MCF 10A (cell line): Measurements from ENCODE around the gene APBA2. TPM values are rescaled to one million over a fixed set of nuclear protein-coding genes. Genes with fewer than 3 reads are reported as not detected.

Experiments used
- BruUV-seq: library from RNA; stranded (reverse); fragments of 400-500 nt; replicated peaks from 2 replicates; lab custom pipeline; 2021; lab: Mats Ljungman, UMichigan
- CTCF ChIA-PET: fragments of 300-600 bp; sonication (Branson Sonifier 250); formaldehyde crosslinking; extraction: SDS; loops from one replicate; lab custom pipeline; 2021; ENCODE audit warnings: antibody characterized with exemption, inconsistent platforms; lab: Yijun Ruan, JAX
- POLR2A ChIA-PET: fragments of 300-600, 350-650 bp; sonication (Branson Sonifier 250); formaldehyde crosslinking; extraction: SDS; loops from one replicate; lab custom pipeline; 2020; ENCODE audit warnings: antibody characterized with exemption, inconsistent platforms; lab: Yijun Ruan, JAX
- DNase-seq: peaks from one replicate; pipeline ENCODE4 v3.0.0-alpha.2; 2018; ENCODE audit not compliant: unreplicated experiment
- H3K27ac Mint-ChIP-seq: one replicate; pipeline ENCODE4 v1.8.0; 2022; ENCODE audit warnings: mild to moderate bottlenecking, low read depth, mixed read lengths; ENCODE audit not compliant: unreplicated experiment
- H3K27me3 Mint-ChIP-seq: one replicate; pipeline ENCODE4 v1.8.0; 2022; ENCODE audit warnings: mixed read lengths; ENCODE audit not compliant: insufficient read depth, unreplicated experiment
- H3K36me3 Mint-ChIP-seq: one replicate; pipeline ENCODE4 v1.8.0; 2022; ENCODE audit warnings: mild to moderate bottlenecking, moderate library complexity, mixed read lengths; ENCODE audit not compliant: insufficient read depth, unreplicated experiment
- H3K4me1 Mint-ChIP-seq: one replicate; pipeline ENCODE4 v1.8.0; 2022; ENCODE audit warnings: mixed read lengths; ENCODE audit not compliant: insufficient read depth, unreplicated experiment
- H3K4me3 Mint-ChIP-seq: one replicate; pipeline ENCODE4 v1.8.0; 2022; ENCODE audit warnings: mild to moderate bottlenecking, moderate library complexity, mixed read lengths; ENCODE audit not compliant: unreplicated experiment
- H3K9me3 Mint-ChIP-seq: one replicate; pipeline ENCODE4 v1.8.0; 2022; ENCODE audit warnings: mixed read lengths; ENCODE audit not compliant: unreplicated experiment
- CTCF ChIP-seq: fragments of 200-600 bp; IDR thresholded peaks from one replicate; pipeline ENCODE4 v1.8.0; 2022; ENCODE audit warnings: antibody characterized with exemption, mild to moderate bottlenecking; ENCODE audit not compliant: unreplicated experiment
- intact Hi-C: fragments of 100-400 bp; cut with micrococcal nuclease; formaldehyde crosslinking; loops from 2 replicates; pipeline ENCODE4 v1.14.1; 2022
- total RNA-seq: library from RNA; stranded (reverse); gene quantifications from 2 replicates; pipeline ENCODE4 v1.2.3, GENCODE V29; 2022

Gene APBA2
- total RNA-seq, 1 experiment from 2014 or later, result not detected

- no peak for TF ChIP-seq CTCF
- Mint-ChIP-seq H3K36me3 (no peaks in the 10 kb centered on the region), H3K27me3 (peaks cover 30% of the 10 kb centered on the region), H3K9me3 (no peaks in the 10 kb centered on the region), H3K4me1 (no peaks in the 10 kb centered on the region), H3K4me3 (no peak overlapping the region), H3K27ac (no peak overlapping the region)
- DNase-seq, result no peak
- ChIA-PET CTCF (interaction anchor here (0.6 to 1.2 kb wide), 4 partner anchors 9 to 114 kb away, joined by 3 read pairs; no protein-coding TSS in a partner anchor), POLR2A (no interaction called here)
- no TSS peak for BruUV-seq
- intact Hi-C loops, result no loop called here
Measured at GRCh38 chr15:29114221-29115092, 228.7 kb downstream of the APBA2 start.

- POLR2A ChIA-PET, result no interaction called here
- no TSS peak for BruUV-seq
- no peak for DNase-seq
- intact Hi-C loops, result no loop called here
- Mint-ChIP-seq H3K9me3 (no peaks in the 10 kb centered on the region), H3K4me3 (no peak overlapping the region), H3K4me1 (no peaks in the 10 kb centered on the region), H3K36me3 (no peaks in the 10 kb centered on the region), H3K27ac (no peak overlapping the region), H3K27me3 (peaks cover 25% of the 10 kb centered on the region)
- no peak for TF ChIP-seq CTCF
- CTCF ChIA-PET, result interaction anchor here (0.6 to 1.2 kb wide), 4 partner anchors 8 to 242 kb away, joined by 3 to 7 read pairs (median 4); no protein-coding TSS in a partner anchor
Measured at GRCh38 chr15:29115093-29115991, 229.6 kb downstream of the APBA2 start.

- H3K4me3 Mint-ChIP-seq, result no peak overlapping the region
- no peaks in the 10 kb centered on the region for H3K9me3 Mint-ChIP-seq
- POLR2A ChIA-PET, result no interaction called here
- H3K4me1 Mint-ChIP-seq, result no peaks in the 10 kb centered on the region
- no peak overlapping the region for H3K27ac Mint-ChIP-seq
- H3K36me3 Mint-ChIP-seq, result no peaks in the 10 kb centered on the region
- CTCF ChIA-PET, result interaction anchor here (1.5 kb wide), 1 partner anchor 27 kb away, joined by 3 read pairs; no protein-coding TSS in a partner anchor
- H3K27me3 Mint-ChIP-seq, result peaks cover 16% of the 10 kb centered on the region
- intact Hi-C loops, result no loop called here
- no TSS peak for BruUV-seq
- no peak for DNase-seq
- no peak for TF ChIP-seq CTCF
Measured at GRCh38 chr15:29116970-29117700, 231.4 kb downstream of the APBA2 start.
